Activated CD4-positive, alpha-beta T cell treated with anti-CD3 and anti-CD28 coated beads for 24 hours (primary cell): ENCODE data around the gene BTNL2.

ENCODE experiments used
- DNase-seq, 2 donors: peaks; one replicate each; pipeline ENCODE4 v3.0.0-alpha.2; 2020; ENCODE audit warnings: low read depth in 2 of 2

BTNL2 gene

DNA sequence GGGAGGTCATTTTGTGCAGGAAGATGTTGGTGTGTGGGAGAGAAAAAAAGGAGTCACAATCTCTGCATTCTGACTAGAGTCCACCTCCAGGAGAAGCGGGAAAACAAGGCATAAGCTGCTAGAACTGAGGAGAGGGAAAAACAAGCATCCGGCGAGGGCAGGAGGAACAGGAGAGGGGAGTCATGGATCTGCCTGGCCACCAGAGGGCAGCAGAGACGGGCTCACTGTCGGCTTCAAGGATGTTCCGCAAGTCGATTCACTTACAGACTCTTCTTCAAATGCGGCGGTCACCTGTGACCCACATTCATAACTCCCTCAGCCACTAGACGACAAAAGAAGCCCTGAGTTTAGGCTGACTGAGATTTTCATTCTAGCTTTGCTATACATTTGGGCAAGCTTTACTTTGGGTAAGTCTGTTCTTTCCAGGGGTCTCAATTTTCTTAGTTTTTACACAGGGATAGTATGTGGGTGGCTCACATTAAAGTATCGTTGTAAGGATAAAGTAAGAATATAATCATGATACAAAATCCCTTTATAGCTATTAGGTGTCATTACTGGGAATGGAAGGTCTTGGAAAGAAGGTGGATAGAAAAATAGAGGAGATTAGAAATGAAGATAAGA, 6.6 kb upstream of the BTNL2 start:
- peak; percentile 80 to 83 for DNase-seq

- no peak for DNase-seq
Observed at GRCh38 chr6:32411566-32412327, 4.8 kb upstream of the BTNL2 start.

DNA sequence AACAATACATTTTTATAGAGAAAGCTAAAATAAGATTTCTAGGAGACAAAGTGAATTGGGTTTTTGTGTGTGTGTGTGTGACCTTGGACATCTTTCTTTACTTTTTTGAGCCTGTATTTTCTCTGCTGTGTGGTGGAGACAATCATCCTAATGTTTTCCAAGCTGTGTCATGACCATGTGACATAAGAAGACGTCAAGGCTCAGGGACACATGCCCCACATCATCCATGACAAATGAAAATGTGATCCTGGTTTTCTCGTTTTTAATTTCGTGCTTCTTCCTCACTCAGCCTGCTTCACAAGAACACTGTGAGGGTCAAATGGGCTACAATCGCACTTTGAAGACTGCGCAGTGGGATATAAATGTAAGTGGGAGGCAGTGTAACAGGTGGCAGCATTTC, 3.9 kb upstream of the BTNL2 start:
- DNase-seq: no peak

- no peak for DNase-seq
Observed at GRCh38 chr6:32406197-32406596, 784 bp downstream of the BTNL2 start.

GRCh38 chr6:32405656-32406055, 1.3 kb downstream of the BTNL2 start:
- DNase-seq: no peak

DNA sequence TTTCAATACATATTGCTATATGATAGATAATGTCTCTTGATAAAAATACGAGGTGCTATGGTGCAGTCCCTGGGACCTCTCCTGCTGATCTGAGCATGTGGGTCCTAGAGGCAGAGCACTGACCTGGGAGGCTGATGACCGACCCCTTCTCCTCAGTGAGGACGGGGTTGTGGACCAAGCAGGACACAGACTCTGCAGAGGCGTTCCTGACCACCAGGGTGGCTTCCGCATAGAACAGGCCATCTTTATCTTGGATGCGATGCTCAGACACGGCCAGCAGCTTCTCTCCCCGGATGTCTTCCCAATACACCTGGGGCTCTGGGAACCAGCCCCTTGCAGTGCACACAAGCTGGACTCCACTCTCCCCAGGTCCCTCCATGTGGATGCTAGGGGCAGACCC, 4.2 kb downstream of the BTNL2 start:
- DNase-seq: no peak

- no peak for DNase-seq
Observed at GRCh38 chr6:32401284-32401963, 5.6 kb downstream of the BTNL2 start.

GRCh38 chr6:32397252-32397920, 9.6 kb downstream of the BTNL2 start:
- DNase-seq: no peak

- DNase-seq: no peak
Observed at GRCh38 chr6:32396028-32396427, 11.0 kb downstream of the BTNL2 start.

DNA sequence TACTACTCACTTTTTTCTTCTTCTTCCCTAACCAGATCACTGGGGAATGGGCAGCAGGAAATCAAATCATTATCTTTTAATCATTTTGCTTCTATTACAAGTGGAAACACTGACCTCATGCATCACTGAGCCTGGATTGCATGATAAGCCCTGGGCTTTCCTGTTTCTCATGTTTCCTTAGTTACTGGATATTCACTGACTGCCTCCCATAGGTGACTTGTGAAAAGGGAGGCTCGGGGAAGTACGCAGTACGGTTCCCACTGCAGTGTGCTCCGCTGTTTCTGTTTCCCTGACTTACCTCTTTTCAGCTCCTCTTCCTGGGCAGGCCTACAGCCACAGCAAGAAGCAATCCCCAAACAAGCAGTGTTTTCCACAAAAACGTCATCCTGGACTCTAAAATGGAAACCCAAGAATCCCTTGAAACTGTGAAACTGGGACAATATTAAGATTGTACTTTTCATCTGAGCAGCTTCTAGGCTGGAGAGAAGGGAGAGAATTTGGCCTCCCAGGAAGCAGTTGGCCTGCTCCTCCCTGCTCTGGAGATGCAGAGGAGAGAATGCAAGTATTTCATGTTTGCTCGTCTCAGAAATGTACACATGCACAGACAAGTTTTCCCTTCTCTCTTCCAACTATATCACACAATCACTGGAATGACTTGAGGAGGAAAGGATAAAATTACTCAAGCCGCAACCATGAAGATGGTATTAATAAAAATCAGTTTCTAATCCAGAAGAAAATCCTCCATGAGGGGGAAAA, 13.1 kb downstream of the BTNL2 start:
- DNase-seq: no peak

GRCh38 chr6:32391505-32391904, 15.5 kb downstream of the BTNL2 start:
- DNase-seq: no peak

DNA sequence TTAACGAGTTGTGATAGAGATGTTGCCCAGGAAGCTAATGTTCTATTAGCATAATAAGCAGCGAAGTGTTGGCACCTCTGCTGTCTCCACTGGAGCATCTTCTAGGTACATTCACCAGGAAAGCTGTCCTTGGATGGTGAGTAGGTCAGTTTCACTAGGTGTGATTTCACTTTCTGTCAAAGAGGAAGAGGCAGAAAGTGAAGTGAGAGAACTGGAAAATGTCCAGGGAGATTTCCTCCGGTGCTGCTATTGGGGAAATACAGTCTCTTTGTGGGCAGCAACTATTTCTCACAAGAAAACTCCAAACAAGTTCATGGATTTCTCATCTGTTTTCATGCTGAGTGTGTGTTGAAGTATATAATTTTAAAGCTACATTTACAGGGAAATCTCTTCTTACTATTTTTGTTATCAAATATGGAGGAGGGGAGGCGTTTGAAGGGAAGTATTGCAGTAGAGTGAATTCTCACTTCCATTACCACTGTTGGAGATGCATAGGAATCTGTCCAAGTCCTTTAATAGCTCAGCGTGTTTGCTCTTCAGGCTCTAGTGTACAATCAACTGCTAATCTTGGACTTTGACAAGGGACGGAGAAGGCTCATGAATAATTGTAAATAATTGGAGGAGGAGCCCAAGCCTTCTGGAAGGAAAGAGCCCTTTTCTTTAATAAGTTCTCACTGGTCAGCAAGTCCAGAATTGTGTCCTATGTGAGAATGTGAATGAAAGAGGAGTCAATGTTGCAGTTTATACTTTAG, 19.2 kb downstream of the BTNL2 start:
- DNase-seq: no peak

DNA sequence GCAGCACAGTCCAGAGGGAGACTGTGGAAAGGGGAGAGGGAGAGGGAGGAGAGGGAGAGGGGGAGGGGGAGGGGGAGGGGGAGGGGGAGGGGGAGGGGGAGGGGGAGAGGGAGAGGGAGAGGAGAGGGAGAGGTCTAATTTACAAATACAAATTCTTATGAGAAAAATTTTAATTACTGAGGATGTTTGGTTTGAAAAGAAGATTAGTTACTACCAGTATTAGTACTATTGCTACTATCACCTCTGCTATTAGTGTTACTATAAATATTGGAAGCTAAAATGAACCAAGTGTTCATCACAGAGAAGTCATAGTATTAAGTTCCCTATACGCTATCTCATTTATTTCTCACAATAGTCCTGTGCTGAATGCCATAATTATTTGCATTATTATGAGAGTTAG, 20.9 kb downstream of the BTNL2 start:
- no peak for DNase-seq

- no peak for DNase-seq
Observed at GRCh38 chr6:32382757-32383420, 24.1 kb downstream of the BTNL2 start.

DNA sequence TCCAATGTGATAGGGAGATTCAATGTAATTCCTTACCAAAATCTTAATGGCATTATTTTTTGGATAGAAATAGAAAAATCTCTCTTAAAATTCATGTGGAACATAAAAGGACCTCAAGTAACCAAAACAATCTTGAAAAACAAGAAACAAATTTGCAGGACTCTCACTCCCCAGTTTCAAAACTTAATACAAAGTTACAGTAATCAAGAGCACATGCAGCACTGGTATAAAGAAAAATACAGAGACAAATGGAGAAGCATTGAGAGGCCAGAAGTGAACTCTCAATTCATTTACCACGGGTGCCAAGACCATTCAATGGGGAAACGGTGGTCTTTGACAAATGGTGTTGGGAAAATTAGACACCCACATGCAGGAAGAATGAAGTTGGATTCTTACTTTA, 27.4 kb downstream of the BTNL2 start:
- no peak for DNase-seq

GRCh38 chr6:32375739-32376529, 31.0 kb downstream of the BTNL2 start:
- no peak for DNase-seq

GRCh38 chr6:32371803-32372202, 35.2 kb downstream of the BTNL2 start, which contains the start of gene TSBP1:
TSBP1 (minus strand) TSS chr6:32371903; CDS start chr6:32371706, 197 bp downstream.
- DNase-seq: no peak

DNA sequence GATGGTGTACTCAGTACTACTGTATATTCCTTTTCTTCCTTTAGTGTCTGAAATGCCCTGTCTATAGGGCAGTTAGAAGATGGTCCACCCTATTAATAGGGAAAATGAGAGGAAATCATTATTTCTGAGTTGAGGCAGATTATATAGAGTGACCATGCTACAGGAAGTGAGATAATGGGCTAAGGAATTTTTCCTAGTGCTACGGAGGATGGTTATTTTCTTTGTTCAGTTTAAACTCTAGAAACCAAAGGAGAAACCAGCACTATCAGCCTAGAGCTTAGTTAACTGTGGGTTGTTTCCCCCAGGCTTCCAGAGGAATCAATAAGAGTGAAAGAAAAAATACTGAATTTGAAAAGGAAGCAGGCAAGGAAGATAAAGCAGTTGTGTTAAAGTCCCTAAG, 35.8 kb downstream of the BTNL2 start:
- no peak for DNase-seq

- no peak for DNase-seq
Observed at GRCh38 chr6:32370505-32370904, 36.5 kb downstream of the BTNL2 start.

GRCh38 chr6:32369660-32370059, 37.3 kb downstream of the BTNL2 start:
- no peak for DNase-seq
